Parathyroid adenoma (tissue), 2 donors: ENCODE results near the gene KLHL29.

Experiments used
- H2AFZ ChIP-seq: fragments of 300-600 bp; sonication (generic); one replicate; pipeline ENCODE4 v1.7.0; 2017; ENCODE audit warnings: antibody characterized with exemption, mild to moderate bottlenecking
- H3K27ac ChIP-seq: fragments of 300-600 bp; sonication (generic); one replicate; pipeline ENCODE4 v1.7.0; 2017
- H3K27me3 ChIP-seq: fragments of 300-600 bp; sonication (generic); one replicate; pipeline ENCODE4 v1.7.0; 2017; ENCODE audit warnings: low read length; ENCODE audit not compliant: control insufficient read depth, insufficient read depth
- H3K36me3 ChIP-seq: fragments of 300-600 bp; sonication (generic); one replicate; pipeline ENCODE4 v1.7.0; 2017; ENCODE audit warnings: low read length; ENCODE audit not compliant: control insufficient read depth, insufficient read depth
- H3K4me1 ChIP-seq: fragments of 300-600 bp; sonication (generic); one replicate; pipeline ENCODE4 v1.7.0; 2017; ENCODE audit warnings: control low read depth
- H3K4me2 ChIP-seq: fragments of 300-600 bp; sonication (generic); one replicate; pipeline ENCODE4 v1.7.0; 2017; ENCODE audit warnings: low read length
- H3K4me3 ChIP-seq: fragments of 300-600 bp; sonication (generic); one replicate; pipeline ENCODE4 v1.7.0; 2017; ENCODE audit warnings: low read depth, low read length
- H3K79me2 ChIP-seq: fragments of 300-600 bp; sonication (generic); one replicate; pipeline ENCODE4 v1.7.0; 2017; ENCODE audit warnings: control low read depth
- H3K9ac ChIP-seq: fragments of 300-600 bp; sonication (generic); one replicate; pipeline ENCODE4 v1.7.0; 2017; ENCODE audit warnings: mild to moderate bottlenecking
- H3K9me3 ChIP-seq: fragments of 300-600 bp; sonication (generic); one replicate; pipeline ENCODE4 v1.7.0; 2017; ENCODE audit warnings: low read length; ENCODE audit not compliant: control insufficient read depth
- TF ChIP-seq, protein P1 (sequence below): fragments of 300-600 bp; sonication (generic); IDR thresholded peaks from one replicate; pipeline ENCODE4 v1.7.0; 2017; ENCODE audit warnings: antibody characterized with exemption, mild to moderate bottlenecking
- donor health status: primary hyperparathyroidism.

Gene KLHL29

DNA sequence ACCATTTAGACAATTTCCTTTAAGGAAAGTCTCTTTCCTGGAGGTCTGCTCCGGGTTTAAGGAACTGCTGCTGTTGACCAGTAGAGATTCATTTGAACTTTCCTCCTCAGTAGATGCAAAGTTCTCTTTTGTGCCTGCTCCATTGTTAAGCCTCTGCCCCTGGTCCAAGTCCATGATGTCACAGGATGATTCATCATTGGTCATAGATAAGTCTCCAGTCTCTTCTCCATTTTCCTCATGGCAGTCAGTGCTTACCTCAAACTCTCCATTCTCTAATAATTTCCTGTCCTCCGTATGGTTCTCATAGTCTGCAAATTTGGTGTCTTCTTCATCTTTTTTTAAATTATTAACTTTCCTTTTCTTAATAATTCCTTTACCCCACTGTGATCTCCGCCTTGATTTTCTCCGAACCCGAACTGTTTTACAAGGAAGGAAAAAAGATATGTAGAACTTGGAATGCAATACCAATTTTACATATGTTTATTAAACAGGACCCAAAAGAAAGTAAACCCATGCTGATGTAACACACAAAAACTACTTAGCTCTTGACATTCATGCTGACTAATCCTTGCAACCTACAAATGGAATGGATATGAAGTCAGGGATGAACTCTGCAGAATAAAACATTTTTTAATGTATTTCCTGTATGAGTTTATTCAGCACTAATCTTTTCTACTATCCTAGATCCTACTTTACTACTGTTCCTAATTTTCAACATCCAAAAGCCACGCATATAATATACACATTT, 372.9 kb downstream of the KLHL29 start:
- Histone ChIP-seq H2AFZ (no peak overlapping the region), H3K9ac (no peak overlapping the region), H3K9me3 (no peaks in the 10 kb centered on the region), H3K4me2 (no peak overlapping the region), H3K27ac (no peak overlapping the region), H3K27me3 (no peaks in the 10 kb centered on the region), H3K4me3 (no peak overlapping the region), H3K36me3 (no peaks in the 10 kb centered on the region), H3K79me2 (no peaks in the 10 kb centered on the region), H3K4me1 (no peaks in the 10 kb centered on the region)
- TF ChIP-seq, protein P1, sequence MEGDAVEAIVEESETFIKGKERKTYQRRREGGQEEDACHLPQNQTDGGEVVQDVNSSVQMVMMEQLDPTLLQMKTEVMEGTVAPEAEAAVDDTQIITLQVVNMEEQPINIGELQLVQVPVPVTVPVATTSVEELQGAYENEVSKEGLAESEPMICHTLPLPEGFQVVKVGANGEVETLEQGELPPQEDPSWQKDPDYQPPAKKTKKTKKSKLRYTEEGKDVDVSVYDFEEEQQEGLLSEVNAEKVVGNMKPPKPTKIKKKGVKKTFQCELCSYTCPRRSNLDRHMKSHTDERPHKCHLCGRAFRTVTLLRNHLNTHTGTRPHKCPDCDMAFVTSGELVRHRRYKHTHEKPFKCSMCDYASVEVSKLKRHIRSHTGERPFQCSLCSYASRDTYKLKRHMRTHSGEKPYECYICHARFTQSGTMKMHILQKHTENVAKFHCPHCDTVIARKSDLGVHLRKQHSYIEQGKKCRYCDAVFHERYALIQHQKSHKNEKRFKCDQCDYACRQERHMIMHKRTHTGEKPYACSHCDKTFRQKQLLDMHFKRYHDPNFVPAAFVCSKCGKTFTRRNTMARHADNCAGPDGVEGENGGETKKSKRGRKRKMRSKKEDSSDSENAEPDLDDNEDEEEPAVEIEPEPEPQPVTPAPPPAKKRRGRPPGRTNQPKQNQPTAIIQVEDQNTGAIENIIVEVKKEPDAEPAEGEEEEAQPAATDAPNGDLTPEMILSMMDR = no peak
